ENCODE results near the gene TRIM72.

GRCh38 chr16:31201582-31202413 lies 12.1 kb upstream of the TRIM72 start:
- TF ChIP-seq, protein P1, sequence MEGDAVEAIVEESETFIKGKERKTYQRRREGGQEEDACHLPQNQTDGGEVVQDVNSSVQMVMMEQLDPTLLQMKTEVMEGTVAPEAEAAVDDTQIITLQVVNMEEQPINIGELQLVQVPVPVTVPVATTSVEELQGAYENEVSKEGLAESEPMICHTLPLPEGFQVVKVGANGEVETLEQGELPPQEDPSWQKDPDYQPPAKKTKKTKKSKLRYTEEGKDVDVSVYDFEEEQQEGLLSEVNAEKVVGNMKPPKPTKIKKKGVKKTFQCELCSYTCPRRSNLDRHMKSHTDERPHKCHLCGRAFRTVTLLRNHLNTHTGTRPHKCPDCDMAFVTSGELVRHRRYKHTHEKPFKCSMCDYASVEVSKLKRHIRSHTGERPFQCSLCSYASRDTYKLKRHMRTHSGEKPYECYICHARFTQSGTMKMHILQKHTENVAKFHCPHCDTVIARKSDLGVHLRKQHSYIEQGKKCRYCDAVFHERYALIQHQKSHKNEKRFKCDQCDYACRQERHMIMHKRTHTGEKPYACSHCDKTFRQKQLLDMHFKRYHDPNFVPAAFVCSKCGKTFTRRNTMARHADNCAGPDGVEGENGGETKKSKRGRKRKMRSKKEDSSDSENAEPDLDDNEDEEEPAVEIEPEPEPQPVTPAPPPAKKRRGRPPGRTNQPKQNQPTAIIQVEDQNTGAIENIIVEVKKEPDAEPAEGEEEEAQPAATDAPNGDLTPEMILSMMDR (IDR thresholded peaks at IDR 0.05; ENCODE audit: insufficient read depth, low read length, poor library complexity, severe bottlenecking) = no peak
- no peak for TF ChIP-seq EZH2phosphoT487 (conservative IDR thresholded peaks at IDR 0.05; ENCODE audit: low read length)

Data from SU-DHL-6 (cell line).